Measurements from ENCODE around the gene MBD6. TPM values are rescaled to one million over a fixed set of nuclear protein-coding genes. Genes with fewer than 3 reads are reported as not detected.

Gene MBD6
- polyA plus RNA-seq, 2 of the 4 experiments (the other 2 are of a cell fraction), result 4.6 to 24.2 TPM

GRCh38 chr12:57522887-57523705, 472 bp downstream of the MBD6 start:
- CTCF ChIA-PET, result interaction anchor here (0.9 to 1.7 kb wide), 7 partner anchors 10 to 170 kb away, joined by 3 to 6 read pairs (median 3); no protein-coding TSS in a partner anchor
- H3K4me1 ChIP-seq, result peaks cover 45% of the 10 kb centered on the region
- H3K9me3 ChIP-seq, result no peaks in the 10 kb centered on the region
- ATAC-seq (peak in 1 of 2 experiments; percentile 0; a peak in 1 of 6 replicates), FAIRE-seq (no peak), DNase-seq (ENCODE audit: low read depth in 1 of 2, low spot score in 1 of 2) (peak in 1 of 2 experiments; percentile 46)
- TF ChIP-seq HOXA7 (CRISPR knock-in tag; IDR thresholded peaks at IDR 0.05) (no peak), PBX3 (IDR thresholded peaks at IDR 0.05) (no peak), MAZ (IDR thresholded peaks at IDR 0.05; ENCODE audit: borderline replicate concordance, low read depth, low read length) (0 out of 2 replicates have a peak, but pooled peaks have one; percentile 2), POLR2A (IDR thresholded peaks at IDR 0.05; ENCODE audit: low read length) (peak; percentile 78), JUN (IDR thresholded peaks at IDR 0.05) (peak in 1 of 2 experiments; percentile 42; a peak in 1 of 5 replicates)
- POLR2A ChIA-PET, result interaction anchor here (1.2 to 1.3 kb wide), 2 partner anchors 9 to 98 kb away, joined by 3 to 5 read pairs; no protein-coding TSS in a partner anchor
- H3K4me3 ChIP-seq, result peak overlapping the region; percentile 70
- peak overlapping the region; percentile 95 to 98 for H3K27ac ChIP-seq
- 5% methylated on average over 11 of the region's 38 CpGs for WGBS (ENCODE audit: missing lambda C conversion rate)
- H3K4me2 ChIP-seq, result peak overlapping the region; percentile 92

- Histone ChIP-seq H3K27ac (peak overlapping the region; percentile 95 to 98), H3K9me3 (no peaks in the 10 kb centered on the region), H3K4me1 (peaks cover 37% of the 10 kb centered on the region), H3K4me2 (peak overlapping the region; percentile 92), H3K4me3 (peak overlapping the region; percentile 70)
- no peak for DNase-seq (ENCODE audit: low read depth in 1 of 2, low spot score in 1 of 2)
- TF ChIP-seq EHMT2 (IDR thresholded peaks at IDR 0.05; ENCODE audit: low read depth), result no peak
- no peak for TF ChIP-seq PHF8 (IDR thresholded peaks at IDR 0.05; ENCODE audit: borderline replicate concordance, low read depth)
- TF ChIP-seq TFCP2L1 (CRISPR knock-in tag; IDR thresholded peaks at IDR 0.05), result no peak
- no peak for TF ChIP-seq CBX8 (IDR thresholded peaks at IDR 0.05)
- TF ChIP-seq CHD4 (IDR thresholded peaks at IDR 0.05; ENCODE audit: borderline replicate concordance), result no peak
- TF ChIP-seq MAX (IDR thresholded peaks at IDR 0.05), result no peak
- TF ChIP-seq KDM5A (IDR thresholded peaks at IDR 0.05), result no peak
- no peak for TF ChIP-seq KDM1A (IDR thresholded peaks at IDR 0.05; ENCODE audit: low read depth)
- no peak for TF ChIP-seq EP300 (IDR thresholded peaks at IDR 0.05)
- TF ChIP-seq NPAS2 (CRISPR knock-in tag; IDR thresholded peaks at IDR 0.05; ENCODE audit: borderline replicate concordance), result no peak
- TF ChIP-seq ESRRA (IDR thresholded peaks at IDR 0.05; ENCODE audit: borderline replicate concordance, low read length), result no peak
- no peak for TF ChIP-seq RAD21 (conservative IDR thresholded peaks at IDR 0.05 in 1 of 2, IDR thresholded peaks at IDR 0.05 in 1 of 2)
- no peak for TF ChIP-seq REST (IDR thresholded peaks at IDR 0.05)
- no peak for TF ChIP-seq BHLHE40 (IDR thresholded peaks at IDR 0.05; ENCODE audit: low read depth, low read length)
- no peak for TF ChIP-seq EHF (CRISPR knock-in tag; IDR thresholded peaks at IDR 0.05)
- TF ChIP-seq JUNB (IDR thresholded peaks at IDR 0.05), result no peak
- TF ChIP-seq USF2 (IDR thresholded peaks at IDR 0.05), result no peak
- TF ChIP-seq POLR2AphosphoS2 (conservative IDR thresholded peaks at IDR 0.05; ENCODE audit: low read length), result no peak
- no peak for TF ChIP-seq TP53 (CRISPR knock-in tag; IDR thresholded peaks at IDR 0.05)
- no peak for TF ChIP-seq NFE2L2 (conservative IDR thresholded peaks at IDR 0.05; ENCODE audit: low read length)
- POLR2A ChIA-PET, result interaction anchor here (1.2 to 1.3 kb wide), 2 partner anchors 9 to 97 kb away, joined by 3 to 5 read pairs; no protein-coding TSS in a partner anchor
- no peak for ATAC-seq
- FAIRE-seq, result no peak
- CTCF ChIA-PET, result interaction anchor here (0.6 to 1.7 kb wide), 12 partner anchors 9 to 281 kb away, joined by 3 to 6 read pairs (median 4); no protein-coding TSS in a partner anchor
- WGBS (ENCODE audit: missing lambda C conversion rate), result 90% methylated on average over 14 of the region's 14 CpGs
Measured at GRCh38 chr12:57523706-57524614, 1.3 kb downstream of the MBD6 start.

Measured in A549 (cell line).